Mucosa of gallbladder (tissue), 1 donor: Measurements from ENCODE around the gene RBM11. TPM values are rescaled to one million over a fixed set of nuclear protein-coding genes. Genes with fewer than 3 reads are reported as not detected.
A peak's percentile ranks its signal among the peaks of the same experiment; 100 is the strongest.
"Not testable (repeated sequence)": the region's sequence is repeated elsewhere in the genome, so short reads cannot be mapped to it uniquely, and the experiment has no call there.

Experiments
- DNase-seq: peaks from one replicate; pipeline ENCODE4 v3.0.0-alpha.2; 2020; ENCODE audit warnings: low spot score
- total RNA-seq: library from RNA; stranded (reverse); gene quantifications from one replicate; pipeline ENCODE4 v1.2.1, GENCODE V29; 2021
- donor health status: DM: no; HTN: no; CAD: no.

The RBM11 gene
- 0.83 TPM for total RNA-seq

GRCh38 chr21:14215971-14216641, at the start of gene RBM11:
Gene RBM11, plus strand, starts transcription at chr21:14216157. Its CDS starts 30 bp downstream, at chr21:14216187.
- peak; percentile 45 for DNase-seq

GRCh38 chr21:14166463-14167223, 49.3 kb upstream of the RBM11 start:
- DNase-seq: not testable (repeated sequence)

- DNase-seq: no peak
Observed at GRCh38 chr21:14206222-14206621, 9.7 kb upstream of the RBM11 start.

GRCh38 chr21:14210738-14211137, 5.2 kb upstream of the RBM11 start, which contains the start of gene LIPI:
Gene LIPI, minus strand, starts transcription at chr21:14210955. Its CDS starts 110 bp downstream, at chr21:14210845.
- no peak for DNase-seq

- DNase-seq: no peak
Observed at GRCh38 chr21:14213164-14213563, 2.8 kb upstream of the RBM11 start.

GRCh38 chr21:14223365-14223764, 7.4 kb downstream of the RBM11 start:
- no peak for DNase-seq

GRCh38 chr21:14229399-14229798, 13.4 kb downstream of the RBM11 start:
- no peak for DNase-seq

- DNase-seq: no peak
Observed at GRCh38 chr21:14235101-14235500, 19.1 kb downstream of the RBM11 start.

- DNase-seq: no peak
Observed at GRCh38 chr21:14236180-14236579, 20.2 kb downstream of the RBM11 start.

GRCh38 chr21:14239281-14239680, 23.3 kb downstream of the RBM11 start:
- no peak for DNase-seq

GRCh38 chr21:14241297-14241696, 25.3 kb downstream of the RBM11 start:
- no peak for DNase-seq

- DNase-seq: no peak
Observed at GRCh38 chr21:14243461-14243860, 27.5 kb downstream of the RBM11 start.

- no peak for DNase-seq
Observed at GRCh38 chr21:14243874-14244273, 27.9 kb downstream of the RBM11 start.

GRCh38 chr21:14244911-14245310, 29.0 kb downstream of the RBM11 start:
- DNase-seq: no peak

- DNase-seq: no peak
Observed at GRCh38 chr21:14245711-14246110, 29.8 kb downstream of the RBM11 start.

- no peak for DNase-seq
Observed at GRCh38 chr21:14251336-14251735, 35.4 kb downstream of the RBM11 start.

- no peak for DNase-seq
Observed at GRCh38 chr21:14259747-14260146, 43.8 kb downstream of the RBM11 start.

- DNase-seq: no peak
Observed at GRCh38 chr21:14260174-14260764, 44.3 kb downstream of the RBM11 start.

- no peak for DNase-seq
Observed at GRCh38 chr21:14262039-14262438, 46.1 kb downstream of the RBM11 start.

GRCh38 chr21:14263879-14264278, 47.9 kb downstream of the RBM11 start:
- DNase-seq: no peak

- no peak for DNase-seq
Observed at GRCh38 chr21:14265023-14265422, 49.1 kb downstream of the RBM11 start.

GRCh38 chr21:14267076-14267475, 51.1 kb downstream of the RBM11 start:
- no peak for DNase-seq

GRCh38 chr21:14270631-14271030, 54.7 kb downstream of the RBM11 start:
- no peak for DNase-seq
